Cardiac muscle cell (in vitro differentiated cells and primary cell): ENCODE measurements around the gene PAX8. TPM values are rescaled to one million over a fixed set of nuclear protein-coding genes. Genes with fewer than 3 reads are reported as not detected.

ENCODE experiments used
- DNase-seq, 2 donors: peaks; one replicate each; pipeline versions ENCODE4 v3.0.0 to v3.0.0-alpha.2; 2010 to 2017; ENCODE audit warnings: low read depth in 1 of 2, low spot score in 1 of 2
- H3K27ac ChIP-seq: fragments of 200-600 bp; sonication (generic); 2 replicates; pipeline ENCODE4 v1.5.1; 2016
- H3K27me3 ChIP-seq: fragments of 200-600 bp; sonication (generic); 2 replicates; pipeline ENCODE4 v1.6.0; 2016; ENCODE audit warnings: control low read depth
- H3K36me3 ChIP-seq: fragments of 200-600 bp; sonication (generic); 2 replicates; pipeline ENCODE4 v1.5.1; 2016; ENCODE audit warnings: control low read depth
- H3K4me1 ChIP-seq: fragments of 200-600 bp; sonication (generic); 2 replicates; pipeline ENCODE4 v1.8.1; 2017; ENCODE audit warnings: low read depth, mild to moderate bottlenecking, mixed run types
- H3K4me3 ChIP-seq: fragments of 200-600 bp; sonication (generic); 2 replicates; pipeline ENCODE4 v1.5.1; 2016; ENCODE audit warnings: mild to moderate bottlenecking
- H3K9me3 ChIP-seq: fragments of 200-600 bp; sonication (generic); 2 replicates; pipeline ENCODE4 v1.5.1; 2017; ENCODE audit warnings: low read depth, mild to moderate bottlenecking, control low read depth
- CTCF ChIP-seq: IDR thresholded peaks from 2 replicates; pipeline ENCODE4 v1.5.1; 2012; ENCODE audit warnings: low read depth, mild to moderate bottlenecking, low read length
- polyA plus RNA-seq: library from polyadenylated mRNA; unstranded; fragments of >200 nt; fragmentation: Nextera tagmentation; extraction: Ambion mirVana; gene quantifications from 2 replicates; pipeline ENCODE4 v1.2.1, GENCODE V29; 2016
- total RNA-seq: library from RNA; depleted of rRNA; stranded (reverse); fragments of >200 nt; gene quantifications from 2 replicates; pipeline ENCODE4 v1.2.3, GENCODE V29; 2016

The PAX8 gene
- total and polyA plus RNA-seq, 2 experiments from 2014 or later, result not detected

- peaks cover 7% of the 10 kb centered on the region for H3K4me1 ChIP-seq
- no peaks in the 10 kb centered on the region for H3K9me3 ChIP-seq
- H3K36me3 ChIP-seq, result no peaks in the 10 kb centered on the region
- H3K4me3 ChIP-seq, result no peak overlapping the region
- TF ChIP-seq CTCF, result no peak
- H3K27ac ChIP-seq, result no peak overlapping the region
- H3K27me3 ChIP-seq, result no peaks in the 10 kb centered on the region
- DNase-seq, result no peak
These were observed 69.6 kb downstream of the PAX8 start for GRCh38 chr2:113209011-113209645.

GRCh38 chr2:113208396-113208795 is 70.3 kb downstream of the PAX8 start:
- DNase-seq, result no peak
- Histone ChIP-seq H3K4me3 (no peak overlapping the region), H3K27me3 (no peaks in the 10 kb centered on the region), H3K36me3 (no peaks in the 10 kb centered on the region), H3K27ac (no peak overlapping the region), H3K4me1 (peaks cover 7% of the 10 kb centered on the region), H3K9me3 (no peaks in the 10 kb centered on the region)
- TF ChIP-seq CTCF, result no peak

GRCh38 chr2:113207021-113207420 is 71.7 kb downstream of the PAX8 start:
- Histone ChIP-seq H3K4me3 (no peak overlapping the region), H3K27me3 (no peaks in the 10 kb centered on the region), H3K27ac (no peak overlapping the region), H3K36me3 (no peaks in the 10 kb centered on the region), H3K4me1 (peaks cover 4% of the 10 kb centered on the region), H3K9me3 (no peaks in the 10 kb centered on the region)
- no peak for DNase-seq
- TF ChIP-seq CTCF, result no peak

GRCh38 chr2:113206251-113206650 is 72.5 kb downstream of the PAX8 start:
- Histone ChIP-seq H3K27ac (no peak overlapping the region), H3K4me3 (no peak overlapping the region), H3K36me3 (no peaks in the 10 kb centered on the region), H3K27me3 (no peaks in the 10 kb centered on the region), H3K4me1 (no peaks in the 10 kb centered on the region), H3K9me3 (no peaks in the 10 kb centered on the region)
- no peak for TF ChIP-seq CTCF
- DNase-seq, result no peak

GRCh38 chr2:113203901-113204519 is 74.7 kb downstream of the PAX8 start:
- no peaks in the 10 kb centered on the region for H3K4me1 ChIP-seq
- H3K9me3 ChIP-seq, result no peaks in the 10 kb centered on the region
- DNase-seq, result peak; percentile 76 to 83
- TF ChIP-seq CTCF, result peak; percentile 91
- no peak overlapping the region for H3K4me3 ChIP-seq
- no peaks in the 10 kb centered on the region for H3K27me3 ChIP-seq
- H3K27ac ChIP-seq, result no peak overlapping the region
- H3K36me3 ChIP-seq, result no peaks in the 10 kb centered on the region

- Histone ChIP-seq H3K4me1 (no peaks in the 10 kb centered on the region), H3K4me3 (no peak overlapping the region), H3K27ac (no peak overlapping the region), H3K27me3 (peaks cover 2% of the 10 kb centered on the region), H3K36me3 (no peaks in the 10 kb centered on the region), H3K9me3 (no peaks in the 10 kb centered on the region)
- no peak for DNase-seq
- TF ChIP-seq CTCF, result no peak
These were observed 75.5 kb downstream of the PAX8 start for GRCh38 chr2:113203217-113203530.
